ENCODE results near the gene KPNA1.
A peak's percentile ranks its signal among the peaks of the same experiment; 100 is the strongest.
"Not testable (repeated sequence)": the region's sequence is repeated elsewhere in the genome, so short reads cannot be mapped to it uniquely, and the experiment has no call there.

Gene KPNA1

DNA sequence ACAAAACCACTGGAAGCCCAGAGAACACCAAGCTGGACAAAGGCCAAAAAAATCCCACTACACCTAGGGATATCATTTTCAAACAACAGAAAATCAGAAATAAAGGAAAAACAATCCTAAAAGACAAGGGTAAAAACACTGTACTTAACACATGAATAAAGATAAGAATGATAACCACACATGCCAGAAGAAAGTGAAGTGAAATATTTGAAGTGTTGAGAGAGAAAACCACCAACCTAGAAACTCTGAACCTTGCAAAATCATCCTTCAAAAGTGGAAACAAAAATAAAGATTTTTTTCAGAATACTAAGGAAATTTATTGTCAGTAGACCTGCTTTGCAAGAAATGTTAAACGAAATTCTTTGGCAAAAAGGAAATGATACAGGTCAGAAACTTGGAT, 45.1 kb downstream of the KPNA1 start:
- DNase-seq = no peak

DNA sequence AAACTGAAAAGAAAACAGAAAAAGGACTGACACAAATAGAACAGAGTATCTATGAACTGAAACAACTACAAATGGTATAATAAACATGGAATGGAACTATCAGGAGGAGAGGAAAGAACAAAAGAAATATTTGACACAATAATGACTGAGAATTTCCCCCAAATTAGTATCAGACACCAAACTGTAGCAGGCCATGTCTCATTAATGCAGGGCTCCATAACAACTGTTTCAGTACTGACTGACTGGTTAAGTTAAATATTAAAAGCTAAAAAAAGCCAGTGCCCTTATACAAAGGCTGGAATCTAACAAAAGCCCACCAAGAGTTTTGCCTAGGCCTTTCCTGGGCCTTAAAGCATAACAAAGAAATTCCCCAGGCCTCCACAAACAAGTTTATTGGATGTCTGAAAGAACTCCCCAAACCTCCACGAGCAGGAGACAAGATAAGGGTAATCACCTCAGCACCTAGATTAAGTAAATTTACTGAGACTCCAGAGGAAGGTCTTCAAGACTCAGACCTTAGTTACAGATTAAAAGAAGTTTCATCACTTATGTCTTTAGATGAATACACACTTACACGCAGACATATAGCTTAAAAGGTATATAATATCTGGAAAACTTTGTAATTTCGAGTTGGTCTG, 45.7 kb downstream of the KPNA1 start:
- DNase-seq = no peak

DNA sequence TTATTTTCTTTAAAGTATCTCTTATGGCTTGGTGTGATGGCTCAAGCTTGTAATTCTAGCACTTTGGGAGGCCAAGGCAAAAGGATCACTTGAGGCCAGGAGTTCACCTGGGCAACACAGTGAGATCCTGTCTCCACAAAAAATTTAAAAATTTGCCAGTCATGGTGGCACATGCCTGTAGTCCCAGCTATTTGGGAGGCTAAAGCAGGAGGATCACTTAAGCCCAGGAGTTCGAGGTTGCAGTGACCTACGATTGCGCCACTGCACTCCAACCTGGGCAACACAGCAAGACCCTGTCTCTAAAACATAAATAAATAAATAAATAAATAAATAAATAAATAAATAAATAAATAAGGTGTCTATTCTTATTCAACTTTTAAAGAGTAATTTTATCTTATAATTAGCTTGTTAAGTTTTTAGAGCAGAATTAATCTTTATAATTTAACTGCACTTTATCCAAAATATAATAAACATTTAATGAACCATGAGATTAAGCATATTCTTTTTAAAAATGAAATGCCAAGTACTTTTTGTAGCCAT, 48.0 kb downstream of the KPNA1 start:
- DNase-seq = no peak

DNA sequence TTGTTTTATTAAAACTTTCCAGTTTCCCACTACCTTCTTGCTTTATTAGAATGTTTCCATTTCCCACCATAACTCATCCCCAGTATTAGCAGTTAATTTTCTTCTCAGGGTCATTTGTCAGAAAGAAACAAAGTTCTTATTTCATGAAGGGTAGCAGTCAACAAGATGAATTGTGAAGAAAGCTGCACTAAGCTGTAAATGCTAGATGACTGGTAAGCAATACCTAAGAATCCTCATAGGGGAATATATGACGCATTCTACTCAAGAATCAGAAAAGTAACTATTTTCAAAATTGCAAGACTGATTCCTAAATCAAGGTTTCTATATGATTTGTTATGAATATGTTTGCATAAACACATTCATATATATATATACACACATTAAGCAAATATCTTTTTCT, 50.1 kb downstream of the KPNA1 start:
- no peak for DNase-seq

DNA sequence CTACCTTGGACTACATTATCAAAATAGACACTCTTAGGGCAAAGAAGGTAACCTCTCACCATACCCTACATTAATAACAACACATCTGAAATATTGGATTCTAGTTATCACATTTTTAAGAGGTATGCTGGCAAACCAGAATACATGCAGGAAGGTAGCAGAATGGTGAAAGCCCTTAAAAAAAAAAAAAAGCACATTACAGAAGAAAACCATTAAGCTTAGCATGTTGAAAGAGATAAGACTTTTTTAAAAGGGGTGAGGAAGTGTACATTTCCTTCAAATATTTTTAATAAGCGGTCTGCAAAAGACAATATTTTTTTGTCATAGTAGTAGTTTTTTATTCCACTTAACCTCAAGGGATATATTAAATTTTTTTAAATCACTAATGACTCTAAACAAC, 52.3 kb downstream of the KPNA1 start:
- no peak for DNase-seq

DNA sequence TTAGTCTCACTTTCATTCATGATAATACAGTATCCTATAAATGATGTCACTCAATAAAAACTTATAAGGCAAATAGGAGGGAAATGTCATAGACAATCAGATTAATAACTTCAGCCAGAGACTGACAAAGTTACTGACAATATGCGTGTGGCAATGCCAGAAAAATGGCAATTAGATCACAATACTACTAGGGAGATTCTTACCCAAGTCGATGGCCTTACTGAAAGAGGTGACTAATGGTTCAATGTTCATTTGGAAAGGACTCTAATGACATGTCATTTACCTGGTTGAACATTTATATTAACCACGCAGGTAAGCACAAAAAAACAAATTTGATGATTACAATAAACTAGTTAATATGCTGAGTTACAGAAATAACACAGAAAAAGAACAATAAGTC, 52.9 kb downstream of the KPNA1 start:
- DNase-seq = no peak

DNA sequence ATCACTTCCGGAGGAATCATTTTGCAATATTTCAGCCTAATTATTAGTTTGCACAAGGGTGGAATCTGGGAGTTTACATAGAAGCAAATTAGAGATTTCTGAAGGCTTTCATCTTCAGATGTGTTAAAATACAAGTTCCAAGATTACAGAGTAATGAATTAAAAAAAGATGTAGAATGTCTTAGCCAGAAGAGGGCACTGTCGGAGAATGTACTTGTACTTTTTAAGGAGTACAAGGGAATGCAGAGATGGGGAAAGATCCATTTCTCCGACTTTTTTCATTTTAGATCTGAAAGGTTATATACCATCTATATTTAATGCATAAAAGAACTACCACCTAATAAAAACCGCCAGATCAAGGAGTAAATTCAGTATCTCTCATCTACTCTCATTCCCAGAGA, 55.7 kb downstream of the KPNA1 start:
- DNase-seq = no peak

DNA sequence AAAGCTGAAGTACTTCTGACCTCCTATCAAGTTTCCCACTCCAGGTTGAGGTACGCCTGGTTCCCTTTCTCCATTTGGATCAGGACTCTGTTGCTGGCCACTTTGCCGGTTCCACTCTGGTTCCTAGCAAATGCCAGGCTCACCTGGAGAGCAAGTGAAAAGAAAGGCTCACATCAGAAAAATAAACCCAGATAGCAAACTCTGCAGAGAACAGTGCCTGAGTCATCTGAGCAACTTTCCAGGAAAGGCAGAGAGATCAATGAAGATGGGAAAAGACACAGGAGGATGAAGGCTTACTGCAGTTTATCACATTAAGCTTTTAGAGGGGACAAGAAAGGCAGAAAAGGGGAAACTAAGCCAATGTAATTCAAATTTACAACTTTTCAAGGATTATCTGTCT, 57.0 kb downstream of the KPNA1 start:
- no peak for DNase-seq

DNA sequence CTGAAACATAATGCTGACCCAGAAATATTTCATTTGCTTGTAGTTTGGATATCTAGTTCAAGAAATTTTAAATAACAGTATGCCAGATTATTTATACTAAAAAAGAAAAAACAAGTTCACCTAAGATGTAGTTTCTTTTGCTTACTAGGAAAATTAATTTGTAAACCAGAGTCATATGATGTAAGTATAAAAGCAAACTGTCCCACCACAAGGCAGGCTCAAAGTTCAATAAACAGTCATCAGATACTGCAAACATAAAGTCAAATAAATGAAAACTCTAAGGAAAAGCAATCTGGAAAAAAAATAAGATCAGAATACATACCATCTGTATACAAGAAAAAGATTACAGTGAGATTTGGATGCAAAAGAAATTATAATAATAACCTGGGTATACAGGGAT, 58.7 kb downstream of the KPNA1 start:
- no peak for DNase-seq

DNA sequence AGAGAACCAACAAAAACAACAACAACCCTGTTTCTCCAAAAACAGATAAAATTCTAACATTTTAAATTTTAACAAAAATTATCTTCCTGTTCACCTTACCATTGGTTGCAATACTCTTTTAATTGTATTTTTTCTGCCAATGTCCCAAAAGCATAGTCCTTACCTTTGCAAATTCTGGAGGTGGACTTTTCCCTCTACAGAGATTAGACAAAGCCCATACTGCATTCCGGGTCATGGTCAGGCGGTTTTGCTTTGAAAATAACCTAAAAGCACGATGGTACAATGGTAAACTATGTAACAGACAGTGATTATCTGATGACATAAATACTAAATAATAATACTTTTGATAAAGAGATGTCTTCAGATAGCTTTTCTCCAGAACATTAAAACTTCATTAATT, 63.4 kb downstream of the KPNA1 start:
- no peak for DNase-seq

DNA sequence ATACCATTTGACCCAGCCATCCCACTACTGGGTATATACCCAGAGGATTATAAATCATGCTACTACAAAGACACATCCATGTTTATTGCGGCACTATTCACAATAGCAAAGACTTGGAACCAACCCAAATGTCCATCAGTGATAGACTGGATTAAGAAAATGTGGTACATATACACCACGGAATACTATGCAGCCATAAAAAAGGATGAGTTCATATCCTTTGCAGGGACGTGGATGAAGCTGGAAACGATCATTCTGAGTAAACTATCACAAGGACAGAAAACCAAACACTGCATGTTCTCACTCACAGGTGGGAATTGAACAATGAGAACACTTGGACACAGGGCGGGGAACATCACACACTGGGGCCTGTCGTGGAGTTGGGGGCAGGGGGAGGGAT, 66.5 kb downstream of the KPNA1 start:
- DNase-seq = not testable (repeated sequence)

DNA sequence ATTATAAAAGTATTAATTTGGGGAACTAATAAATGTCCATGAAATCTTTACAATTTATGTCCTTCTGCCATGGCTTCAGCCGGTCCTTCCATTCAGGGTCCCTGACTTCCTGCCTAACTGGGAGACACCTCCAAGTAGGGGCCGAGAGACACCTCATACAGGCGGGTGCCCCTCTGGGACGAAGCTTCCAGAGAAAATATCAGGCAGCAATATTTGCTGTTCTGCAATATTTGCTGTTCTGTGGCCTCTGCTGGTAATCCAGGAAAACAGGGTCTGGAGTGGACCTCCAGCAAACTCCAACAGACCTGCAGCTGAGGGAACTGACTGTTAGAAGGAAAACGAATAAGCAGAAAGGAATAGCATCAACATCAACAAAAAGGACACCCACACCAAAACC, 70.2 kb downstream of the KPNA1 start:
- not testable (repeated sequence) for DNase-seq

DNA sequence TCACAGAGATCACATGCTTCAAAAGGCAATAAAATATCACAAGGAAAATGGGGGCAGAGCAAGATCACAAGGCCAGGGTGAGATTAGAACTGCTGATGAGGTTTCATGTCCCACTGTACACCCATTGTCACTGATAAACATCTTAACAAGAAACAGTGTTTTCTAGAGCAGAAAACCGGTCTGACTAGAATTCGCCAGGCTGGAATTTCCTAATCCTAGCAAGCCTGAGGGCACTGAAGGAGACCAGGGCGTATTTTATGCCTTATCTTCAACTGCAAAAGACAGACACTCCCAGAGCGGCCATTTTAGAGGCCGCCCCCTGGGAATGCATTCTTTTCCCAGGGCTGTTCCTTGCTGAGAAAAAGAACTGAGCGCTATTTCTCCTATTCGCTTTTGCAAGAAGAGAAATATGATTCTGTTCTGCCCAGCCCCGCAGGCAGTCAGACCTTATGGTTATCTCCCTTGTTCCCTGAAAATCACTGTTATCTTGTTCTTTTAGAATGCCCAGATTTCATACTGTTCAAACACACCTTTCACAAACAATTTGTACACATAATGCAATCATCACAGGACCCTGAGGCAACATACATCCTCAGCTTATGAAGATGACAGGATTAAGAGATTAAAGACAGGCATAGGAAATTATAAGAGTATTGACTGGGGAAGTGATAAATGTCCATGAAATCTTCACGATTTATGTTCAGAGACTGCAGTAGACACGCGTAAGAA, 70.8 kb downstream of the KPNA1 start:
- DNase-seq = not testable (repeated sequence)

DNA sequence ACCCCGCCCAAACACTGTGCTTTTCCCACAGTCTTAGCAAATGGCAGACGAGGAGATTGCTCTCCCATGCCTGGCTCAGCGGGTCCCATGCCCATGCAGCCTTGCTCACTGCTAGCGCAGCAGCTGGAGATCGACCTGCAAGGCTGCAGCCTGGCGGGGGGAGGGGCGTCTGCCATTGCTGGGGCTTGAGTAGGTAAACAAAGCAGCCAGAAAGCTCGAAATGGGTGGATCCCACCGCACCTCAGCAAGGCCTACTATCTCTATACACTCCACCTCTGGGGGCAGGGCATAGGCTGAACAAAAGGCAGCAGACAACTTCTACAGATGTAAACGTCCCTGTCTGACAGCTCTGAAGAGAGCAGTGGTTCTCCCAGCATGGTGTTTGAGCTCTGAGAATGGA, 71.6 kb downstream of the KPNA1 start:
- no peak for DNase-seq

DNA sequence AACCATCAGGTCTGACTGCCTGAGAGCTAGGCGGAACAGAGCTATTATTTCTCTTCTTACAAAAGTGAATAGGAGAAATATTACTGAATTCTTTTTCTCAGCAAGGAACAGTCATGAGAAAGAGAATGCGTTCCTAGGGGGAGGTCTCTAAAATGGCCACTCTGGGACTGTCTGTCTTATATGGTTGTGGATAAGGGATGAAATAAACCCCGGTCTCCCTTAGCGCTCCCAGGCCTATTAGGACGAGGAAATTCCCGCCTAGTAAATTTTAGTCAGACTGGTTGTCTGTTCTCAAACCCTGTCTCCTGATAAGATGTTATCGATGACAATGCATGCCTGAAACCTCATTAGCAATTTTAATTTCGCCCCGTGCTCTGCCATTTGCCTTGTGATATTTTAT, 78.8 kb downstream of the KPNA1 start:
- DNase-seq = no peak

DNA sequence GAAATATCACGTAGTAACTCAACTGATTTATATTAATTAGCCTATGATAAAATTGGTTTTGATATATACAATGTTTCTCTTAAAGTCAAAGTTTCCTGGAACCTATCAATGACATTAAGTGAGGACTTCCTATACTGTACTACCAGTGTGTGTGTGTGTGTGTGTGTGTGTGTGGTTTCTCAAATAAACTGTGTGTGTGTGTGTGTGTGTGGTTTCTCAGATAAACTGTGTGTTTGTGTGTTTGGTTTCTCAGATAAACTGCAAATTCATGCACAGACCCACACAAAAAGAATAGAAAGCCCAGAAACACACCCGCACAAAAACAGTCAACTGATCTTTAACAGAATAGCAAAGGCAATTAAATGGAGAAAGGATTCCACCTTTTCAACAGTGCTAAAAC, 84.4 kb downstream of the KPNA1 start:
- no peak for DNase-seq

DNA sequence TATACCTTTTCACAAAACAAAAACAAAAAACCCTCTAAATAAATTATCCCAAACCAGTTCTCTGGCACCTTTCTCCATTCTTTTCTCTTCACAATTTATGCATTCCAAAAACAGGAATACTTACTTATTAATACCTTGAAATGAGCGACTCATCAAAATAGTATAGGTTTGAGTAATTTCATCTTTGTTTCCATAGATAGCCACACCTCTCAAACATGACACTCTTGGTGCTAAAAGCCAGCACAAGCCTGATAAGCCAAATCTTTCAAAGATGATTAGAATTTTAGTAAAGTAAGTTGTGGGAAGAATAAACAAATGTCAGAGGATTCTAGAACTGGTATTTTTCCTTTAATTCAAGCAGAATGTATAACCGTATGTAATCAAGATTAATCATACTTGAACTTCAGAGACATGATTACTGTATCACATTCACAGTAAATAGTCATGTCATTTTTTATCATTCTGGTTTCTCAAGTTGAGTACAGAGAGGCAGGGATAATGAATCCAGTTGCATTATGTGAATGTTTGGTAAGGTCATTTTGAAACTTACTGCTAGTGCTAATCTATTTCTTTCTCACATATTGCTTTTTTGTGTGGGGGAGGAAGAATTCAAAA, 86.8 kb downstream of the KPNA1 start:
- no peak for DNase-seq

DNA sequence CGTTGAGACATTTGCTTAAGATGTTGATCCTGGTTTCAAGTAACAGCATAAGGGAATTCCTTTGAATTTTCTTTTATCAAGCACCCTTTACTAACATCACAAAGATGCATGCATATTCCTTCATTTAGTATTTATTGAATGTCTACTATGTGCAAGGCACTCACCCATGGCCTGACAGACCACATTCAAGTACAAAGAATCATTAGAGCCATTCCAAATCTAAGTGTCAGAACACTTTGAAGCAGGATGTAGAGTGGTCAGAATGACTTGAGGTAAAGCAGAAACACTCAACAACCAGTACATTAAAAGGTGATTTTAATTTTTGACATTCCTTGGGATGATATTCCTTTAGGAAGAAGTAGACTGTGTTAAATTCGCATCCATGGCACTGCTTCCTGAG, 92.9 kb downstream of the KPNA1 start:
- no peak for DNase-seq

DNA sequence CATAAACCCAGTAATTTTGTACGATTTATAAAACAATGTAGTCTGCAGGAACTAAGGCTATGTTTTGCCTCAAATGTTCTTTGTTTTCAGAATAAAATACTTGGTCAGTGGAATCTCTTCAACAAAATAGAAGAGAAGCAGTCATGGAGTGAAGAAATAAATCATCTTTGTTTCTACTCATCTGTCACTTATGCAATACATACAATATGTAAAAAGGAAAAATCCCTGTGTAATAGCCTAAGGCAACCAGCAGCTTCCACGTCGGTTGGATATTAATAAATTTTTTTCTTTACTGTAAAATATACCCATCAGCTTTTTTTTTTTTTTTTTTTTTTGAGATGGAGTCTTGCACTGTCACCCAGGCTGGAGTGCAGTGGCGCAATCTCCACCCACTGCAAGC, 93.6 kb downstream of the KPNA1 start:
- no peak for DNase-seq

DNA sequence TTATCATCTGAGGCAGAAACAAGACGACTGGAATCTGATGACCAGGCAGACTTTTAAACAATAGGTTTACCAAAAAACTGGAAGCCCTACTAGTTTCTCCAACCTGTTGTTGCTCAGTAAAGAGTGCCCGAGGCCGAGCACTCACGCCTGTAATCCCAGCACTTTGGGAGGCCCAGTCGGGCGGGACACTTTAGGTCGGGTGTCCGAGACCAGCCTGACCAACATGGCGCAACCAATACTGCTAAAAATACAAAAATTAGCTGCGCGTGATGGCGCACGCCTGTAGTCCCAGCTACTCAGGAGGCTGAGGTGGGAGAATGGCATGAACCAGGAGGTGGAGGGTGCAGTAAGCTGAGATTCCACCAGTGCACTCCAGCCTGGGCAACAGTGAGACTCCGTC, 97.8 kb downstream of the KPNA1 start:
- no peak for DNase-seq

DNA sequence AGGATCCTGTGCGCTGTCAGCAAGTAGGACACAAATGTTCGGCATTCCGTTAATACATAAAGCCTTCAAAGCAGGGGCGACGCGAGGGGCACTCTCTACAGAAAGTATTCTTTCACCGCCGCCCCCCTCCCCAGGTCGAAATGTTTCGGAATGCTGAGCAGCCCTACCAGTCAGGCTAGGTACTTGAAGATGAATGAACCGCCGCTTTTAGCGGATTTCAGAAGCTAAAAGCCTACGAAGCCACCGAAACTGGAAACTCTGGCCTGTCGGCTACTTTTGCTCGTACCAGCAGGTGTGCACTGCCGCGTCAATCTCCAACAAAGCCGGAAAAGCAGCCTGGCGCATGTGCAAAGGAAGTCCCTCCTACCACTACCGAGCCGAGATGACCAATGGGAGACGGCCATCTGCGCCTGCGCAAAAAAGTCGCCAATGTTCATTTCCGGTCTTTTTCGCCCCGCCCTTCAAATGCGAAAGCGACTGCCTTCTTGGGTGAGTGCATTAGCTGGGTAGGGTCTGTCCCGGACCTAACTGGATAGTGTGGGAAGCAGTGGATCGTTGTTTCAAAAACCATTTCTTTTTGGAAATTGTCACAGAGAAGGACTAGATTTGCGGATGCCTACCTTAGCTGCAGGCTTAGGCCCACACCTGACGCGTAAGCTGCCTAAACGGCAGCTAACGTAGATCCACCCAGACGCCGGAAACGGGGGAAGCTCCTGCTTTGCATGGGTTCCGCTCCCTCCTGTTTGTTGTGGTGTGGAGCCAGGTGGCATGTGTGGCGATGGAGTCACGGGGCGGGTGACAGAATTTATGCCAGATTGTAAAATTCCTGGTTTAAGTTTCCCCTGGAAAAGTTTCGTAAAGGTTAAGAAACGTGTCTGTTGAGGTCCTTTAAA, 98.7 kb downstream of the KPNA1 start, which contains the start of gene WDR5B:
Gene WDR5B, minus strand, starts transcription at position 301 of the 893 bp plus-strand sequence. CDS start 534 bp downstream, outside the sequence.
- DNase-seq = peak; percentile 99

DNA sequence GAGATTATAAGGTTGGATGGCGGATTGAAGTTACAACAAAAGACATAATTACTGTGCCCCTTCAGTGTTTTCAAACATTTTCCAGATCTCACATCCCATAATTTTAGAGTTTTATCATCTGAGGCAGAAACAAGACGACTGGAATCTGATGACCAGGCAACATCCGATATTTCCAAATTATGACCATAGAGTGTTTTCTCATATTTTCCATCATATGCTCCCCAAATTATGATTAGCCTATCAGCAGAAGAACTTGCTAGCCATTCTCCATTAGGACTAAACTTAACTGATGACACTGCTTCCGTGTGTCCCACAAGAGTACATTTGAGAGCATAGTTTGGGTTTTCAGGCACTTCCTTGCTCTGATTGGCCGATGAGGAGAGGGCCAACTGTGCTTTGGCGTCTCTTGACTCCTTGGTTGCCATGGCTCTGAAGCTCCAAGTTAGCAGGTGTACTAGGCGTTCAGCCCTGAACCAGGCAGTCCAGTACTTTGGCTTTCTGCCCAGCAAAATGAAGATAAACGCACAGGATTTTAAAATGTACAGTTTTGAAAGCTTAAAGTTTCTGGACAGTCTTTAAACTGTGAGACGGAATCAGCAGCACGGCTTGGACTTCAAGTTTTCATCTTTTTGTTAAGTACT, 99.5 kb downstream of the KPNA1 start:
- DNase-seq = peak; percentile 58

DNA sequence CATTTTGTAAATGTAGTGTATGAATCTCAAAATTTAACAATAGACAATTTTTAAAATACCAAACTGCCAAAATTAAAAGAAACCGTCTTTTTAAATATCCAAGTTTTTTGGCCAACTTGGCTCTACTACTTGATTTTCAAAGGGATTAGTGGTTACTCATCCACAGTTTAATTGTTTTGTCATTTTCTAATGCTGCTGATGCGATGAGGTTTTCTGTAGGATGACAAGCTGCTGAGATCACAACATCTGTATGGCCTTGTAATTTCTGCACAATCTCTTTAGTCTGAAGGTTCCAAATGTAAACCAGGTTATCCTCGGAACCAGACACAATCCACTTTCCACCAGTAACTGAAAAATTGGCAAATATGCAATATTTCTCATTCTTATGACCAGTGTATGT, 100.3 kb downstream of the KPNA1 start:
- DNase-seq = no peak

All from stimulated activated CD8-positive, alpha-beta memory T cell treated with anti-CD3 and anti-CD28 coated beads, Interleukin-4, amount 100 ng/mL, for 48 hours (primary cell).